NCI-H1694 (cell line): ENCODE measurements around the gene HDLBP.
"Not testable (repeated sequence)": the region's sequence is repeated elsewhere in the genome, so short reads cannot be mapped to it uniquely, and the experiment has no call there.

Source experiments
- DNase-seq: peaks from one replicate; lab custom pipeline; 2025; lab: John Stamatoyannopoulos, UW

Gene HDLBP

GRCh38 chr2:241308267-241308666, 7.2 kb downstream of the HDLBP start:
- DNase-seq = no peak

GRCh38 chr2:241307055-241307454, 8.4 kb downstream of the HDLBP start:
- no peak for DNase-seq

GRCh38 chr2:241304039-241304670, 11.3 kb downstream of the HDLBP start:
- DNase-seq = no peak

GRCh38 chr2:241302759-241303651, 12.5 kb downstream of the HDLBP start:
- DNase-seq = no peak

- no peak for DNase-seq
Measured at GRCh38 chr2:241302083-241302482, 13.4 kb downstream of the HDLBP start.

- no peak for DNase-seq
Measured at GRCh38 chr2:241300000-241300399, 15.5 kb downstream of the HDLBP start.

GRCh38 chr2:241298673-241299072, 16.8 kb downstream of the HDLBP start:
- no peak for DNase-seq

- no peak for DNase-seq
Measured at GRCh38 chr2:241296767-241297166, 18.7 kb downstream of the HDLBP start.

GRCh38 chr2:241295326-241296095, 20.0 kb downstream of the HDLBP start:
- no peak for DNase-seq

- not testable (repeated sequence) for DNase-seq
Measured at GRCh38 chr2:241293378-241293797, 22.1 kb downstream of the HDLBP start.

GRCh38 chr2:241291977-241292376, 23.5 kb downstream of the HDLBP start:
- no peak for DNase-seq

GRCh38 chr2:241291153-241291552, 24.3 kb downstream of the HDLBP start:
- no peak for DNase-seq

GRCh38 chr2:241289597-241289996, 25.9 kb downstream of the HDLBP start:
- DNase-seq = no peak

GRCh38 chr2:241289053-241289452, 26.4 kb downstream of the HDLBP start:
- DNase-seq = no peak

GRCh38 chr2:241288324-241288888, 27.1 kb downstream of the HDLBP start:
- DNase-seq = no peak

GRCh38 chr2:241286348-241287090, 29.0 kb downstream of the HDLBP start:
- no peak for DNase-seq

- DNase-seq = no peak
Measured at GRCh38 chr2:241285596-241285995, 29.9 kb downstream of the HDLBP start.

- no peak for DNase-seq
Measured at GRCh38 chr2:241282555-241282954, 32.9 kb downstream of the HDLBP start.

- no peak for DNase-seq
Measured at GRCh38 chr2:241280291-241280690, 35.2 kb downstream of the HDLBP start.

GRCh38 chr2:241279828-241280227, 35.6 kb downstream of the HDLBP start:
- DNase-seq = no peak

GRCh38 chr2:241279413-241279812, 36.1 kb downstream of the HDLBP start:
- DNase-seq = no peak

- DNase-seq = not testable (repeated sequence)
Measured at GRCh38 chr2:241278306-241278705, 37.2 kb downstream of the HDLBP start.
